Fibroblast of lung (primary cell): Measurements from ENCODE around the gene VANGL1. TPM values are rescaled to one million over a fixed set of nuclear protein-coding genes. Genes with fewer than 3 reads are reported as not detected.

ENCODE experiments used
- DNase-seq, 2 donors: peaks; one replicate each; pipeline versions ENCODE4 v3.0.0 to v3.0.0-alpha.2; 2010; ENCODE audit warnings: low read depth in 2 of 2
- H2AFZ ChIP-seq: 2 replicates; pipeline ENCODE4 v1.5.1; 2012; ENCODE audit warnings: low read length, control low read depth, inconsistent platforms
- H3K27ac ChIP-seq: 2 replicates; pipeline ENCODE4 v1.5.1; 2011; ENCODE audit warnings: low read length, control low read depth; ENCODE audit not compliant: insufficient read depth
- H3K27me3 ChIP-seq: 2 replicates; pipeline ENCODE4 v1.5.1; 2011; ENCODE audit warnings: mild to moderate bottlenecking, low read length; ENCODE audit not compliant: control insufficient read depth, insufficient read depth
- H3K36me3 ChIP-seq: 2 replicates; pipeline ENCODE4 v1.5.1; 2011; ENCODE audit warnings: low read length; ENCODE audit not compliant: control insufficient read depth, insufficient read depth
- H3K4me1 ChIP-seq: 2 replicates; pipeline ENCODE4 v1.5.1; 2011; ENCODE audit warnings: low read length; ENCODE audit not compliant: control insufficient read depth, insufficient read depth; ENCODE audit errors: extremely low read depth
- H3K4me2 ChIP-seq: 2 replicates; pipeline ENCODE4 v1.5.1; 2011; ENCODE audit warnings: low read length, control low read depth; ENCODE audit not compliant: insufficient read depth; ENCODE audit errors: extremely low read depth
- H3K4me3 ChIP-seq, 4 experiments: fragments of 200-600 bp in 1 of 4; sonication (generic) in 1 of 4; replicated peaks in 1 of 4; 2 replicates each; pipeline ENCODE4 v1.5.1; 2011 to 2016; ENCODE audit warnings: low read length in 4 of 4, low read depth in 3 of 4, mild to moderate bottlenecking in 3 of 4, control low read depth in 2 of 4, inconsistent platforms in 1 of 4, mixed read lengths in 1 of 4; ENCODE audit not compliant: insufficient read depth in 1 of 4; ENCODE audit errors: control extremely low read depth in 1 of 4
- H3K79me2 ChIP-seq: 2 replicates; pipeline ENCODE4 v1.5.1; 2012; ENCODE audit warnings: mild to moderate bottlenecking, low read length, inconsistent platforms; ENCODE audit not compliant: control insufficient read depth, insufficient read depth
- H3K9ac ChIP-seq: 2 replicates; pipeline ENCODE4 v1.5.1; 2011; ENCODE audit warnings: mild to moderate bottlenecking, low read length, control low read depth; ENCODE audit not compliant: insufficient read depth
- H3K9me3 ChIP-seq: 2 replicates; pipeline ENCODE4 v1.5.1; 2012; ENCODE audit warnings: low read depth, low read length; ENCODE audit not compliant: control insufficient read depth, insufficient read depth
- H4K20me1 ChIP-seq: 2 replicates; pipeline ENCODE4 v1.5.1; 2011; ENCODE audit warnings: low read length; ENCODE audit not compliant: control insufficient read depth, insufficient read depth; ENCODE audit errors: extremely low read depth
- EZH2 ChIP-seq: IDR thresholded peaks from 2 replicates; pipeline ENCODE4 v1.5.1; 2012; ENCODE audit warnings: low read length, control low read depth, mild to moderate bottlenecking; ENCODE audit errors: missing control alignments
- polyA plus RNA-seq, 2 donors: library from polyadenylated mRNA; depleted of rRNA in 1 of 2; stranded (reverse) in 1 of 2; unstranded in 1 of 2; fragments of >200 nt; gene quantifications; 2 replicates each; pipeline ENCODE4 v1.2.1, GENCODE V29; 2011 to 2012; ENCODE audit warnings: missing spikeins in 1 of 2
- total RNA-seq: library from RNA; depleted of rRNA; stranded (reverse); fragments of >200 nt; gene quantifications from 2 replicates; pipeline ENCODE4 v1.2.1, GENCODE V29; 2014
- TF ChIP-seq, protein P1 (sequence below), 2 donors: IDR thresholded peaks in 1 of 2; conservative IDR thresholded peaks in 1 of 2; 1 replicate in 1 of 2; 2 replicates in 1 of 2; pipeline ENCODE4 v1.5.1; 2011 to 2012; ENCODE audit warnings: low read length in 2 of 2, control low read depth in 1 of 2, inconsistent platforms in 1 of 2, low read depth in 1 of 2, mild to moderate bottlenecking in 1 of 2

The VANGL1 gene
- total and polyA plus RNA-seq, 2 donors (not counting 1 experiment from before 2014, with no cell fraction given): 8.1 to 10.7 TPM

DNA sequence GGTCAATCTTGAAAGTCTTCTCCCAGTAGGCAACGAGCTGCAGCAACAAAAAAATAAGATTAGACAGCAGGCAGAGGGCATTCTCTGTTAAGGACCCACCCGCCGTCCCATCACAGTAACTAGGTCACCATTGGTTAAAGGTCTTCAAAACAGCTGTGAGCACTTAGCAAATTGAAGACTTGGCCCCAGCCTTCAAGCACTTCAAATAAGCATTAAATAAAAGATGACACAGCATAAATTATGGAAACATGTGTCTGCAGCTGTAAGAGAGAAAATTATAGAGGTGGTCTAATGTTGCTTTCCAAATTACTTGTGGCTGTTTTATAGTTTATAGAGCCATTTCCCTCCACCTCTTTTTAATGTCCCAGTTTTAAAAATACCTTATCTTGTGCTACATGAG is 61.2 kb downstream of the VANGL1 start:
- no peak for TF ChIP-seq EZH2
- TF ChIP-seq, protein P1, sequence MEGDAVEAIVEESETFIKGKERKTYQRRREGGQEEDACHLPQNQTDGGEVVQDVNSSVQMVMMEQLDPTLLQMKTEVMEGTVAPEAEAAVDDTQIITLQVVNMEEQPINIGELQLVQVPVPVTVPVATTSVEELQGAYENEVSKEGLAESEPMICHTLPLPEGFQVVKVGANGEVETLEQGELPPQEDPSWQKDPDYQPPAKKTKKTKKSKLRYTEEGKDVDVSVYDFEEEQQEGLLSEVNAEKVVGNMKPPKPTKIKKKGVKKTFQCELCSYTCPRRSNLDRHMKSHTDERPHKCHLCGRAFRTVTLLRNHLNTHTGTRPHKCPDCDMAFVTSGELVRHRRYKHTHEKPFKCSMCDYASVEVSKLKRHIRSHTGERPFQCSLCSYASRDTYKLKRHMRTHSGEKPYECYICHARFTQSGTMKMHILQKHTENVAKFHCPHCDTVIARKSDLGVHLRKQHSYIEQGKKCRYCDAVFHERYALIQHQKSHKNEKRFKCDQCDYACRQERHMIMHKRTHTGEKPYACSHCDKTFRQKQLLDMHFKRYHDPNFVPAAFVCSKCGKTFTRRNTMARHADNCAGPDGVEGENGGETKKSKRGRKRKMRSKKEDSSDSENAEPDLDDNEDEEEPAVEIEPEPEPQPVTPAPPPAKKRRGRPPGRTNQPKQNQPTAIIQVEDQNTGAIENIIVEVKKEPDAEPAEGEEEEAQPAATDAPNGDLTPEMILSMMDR (conservative IDR thresholded peaks at IDR 0.05 in 1 of 2, IDR thresholded peaks at IDR 0.05 in 1 of 2; ENCODE audit: low read depth in 1 of 2, low read length in 2 of 2): no peak
- no peaks in the 10 kb centered on the region for H3K9me3 ChIP-seq

DNA sequence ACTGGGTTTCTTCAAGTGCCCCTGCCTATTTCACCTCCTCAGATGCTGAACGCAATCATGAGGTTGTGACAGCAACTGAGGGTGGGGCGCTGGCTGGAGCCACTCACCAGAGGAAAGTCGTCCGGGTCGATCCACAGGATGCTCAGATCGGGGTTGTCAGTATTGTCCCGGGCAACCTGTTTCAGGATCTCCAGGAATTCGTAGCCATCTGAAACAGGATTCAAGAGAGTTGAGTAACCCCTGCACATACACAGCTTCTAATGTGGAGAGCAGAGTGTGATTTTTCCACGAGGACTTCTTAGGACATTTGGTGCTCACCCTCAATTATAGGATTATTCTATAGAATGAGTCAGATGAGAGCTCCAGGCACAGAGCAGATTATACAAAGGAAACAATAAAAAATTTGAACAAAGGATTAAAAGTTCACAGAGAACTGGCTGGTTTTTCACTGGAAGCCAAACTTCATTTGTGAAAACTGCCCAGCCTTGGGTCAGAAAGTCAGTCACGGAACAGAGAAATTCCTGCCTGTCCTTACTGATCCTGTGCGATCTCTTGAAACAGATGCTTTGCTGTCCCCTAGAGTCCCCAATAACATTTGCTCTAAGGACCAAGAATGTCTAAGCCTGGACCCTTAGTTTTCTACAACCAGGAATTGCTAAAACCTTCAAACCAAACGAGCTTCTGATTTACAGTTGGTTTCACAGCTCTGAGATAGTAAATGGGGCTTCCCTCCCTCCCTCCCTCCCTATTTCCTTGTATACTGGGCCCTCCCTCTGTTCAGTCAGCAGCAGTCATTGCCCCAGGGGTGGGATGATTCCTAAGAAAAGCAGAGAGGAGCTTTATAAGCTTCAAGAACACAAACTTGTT is 63.5 kb downstream of the VANGL1 start:
- TF ChIP-seq EZH2: no peak
- TF ChIP-seq, protein P1 (conservative IDR thresholded peaks at IDR 0.05 in 1 of 2, IDR thresholded peaks at IDR 0.05 in 1 of 2; ENCODE audit: low read depth in 1 of 2, low read length in 2 of 2): no peak
- H3K79me2 ChIP-seq: no peaks in the 10 kb centered on the region
- no peak overlapping the region for H3K9ac ChIP-seq

More for the DNA sequence above, 61.2 kb downstream of the VANGL1 start:
- Histone ChIP-seq H2AFZ (no peak overlapping the region), H3K79me2 (no peaks in the 10 kb centered on the region), H3K9ac (no peak overlapping the region), H3K27me3 (peaks cover 2% of the 10 kb centered on the region), H3K27ac (no peak overlapping the region), H3K4me2 (no peak overlapping the region), H4K20me1 (no peaks in the 10 kb centered on the region), H3K36me3 (no peaks in the 10 kb centered on the region), H3K4me3 (no peak overlapping the region), H3K4me1 (no peaks in the 10 kb centered on the region)
- no peak for DNase-seq

DNA sequence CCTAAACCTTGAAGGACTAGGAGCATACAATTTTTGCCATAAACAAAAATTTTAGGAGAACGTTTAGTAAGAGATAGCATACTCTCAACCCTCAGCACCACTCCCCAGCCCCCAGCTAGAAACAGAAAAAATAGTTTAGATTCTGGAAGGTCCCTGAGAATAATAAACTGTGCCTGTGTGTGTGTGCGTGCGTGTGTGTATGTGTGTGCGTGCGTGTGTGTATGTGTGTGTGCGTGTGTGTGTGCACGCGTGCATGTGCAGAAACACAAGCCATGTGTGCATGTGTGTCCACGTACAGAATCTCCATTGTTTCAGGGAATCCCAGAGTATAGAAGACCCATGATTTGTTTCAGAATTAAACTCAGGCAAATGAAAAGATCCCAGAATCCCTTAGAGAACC is 64.2 kb downstream of the VANGL1 start:
- Histone ChIP-seq H3K9me3 (no peaks in the 10 kb centered on the region), H2AFZ (no peak overlapping the region), H3K4me2 (no peak overlapping the region), H3K79me2 (no peaks in the 10 kb centered on the region), H3K27me3 (peaks cover 12% of the 10 kb centered on the region), H3K4me1 (no peaks in the 10 kb centered on the region), H4K20me1 (no peaks in the 10 kb centered on the region), H3K27ac (no peak overlapping the region), H3K4me3 (no peak overlapping the region), H3K36me3 (no peaks in the 10 kb centered on the region), H3K9ac (no peak overlapping the region)
- TF ChIP-seq EZH2: no peak
- TF ChIP-seq, protein P1 (conservative IDR thresholded peaks at IDR 0.05 in 1 of 2, IDR thresholded peaks at IDR 0.05 in 1 of 2; ENCODE audit: low read depth in 1 of 2, low read length in 2 of 2): no peak
- no peak for DNase-seq

More for the DNA sequence above, 63.5 kb downstream of the VANGL1 start:
- Histone ChIP-seq H3K4me3 (no peak overlapping the region), H3K27ac (no peak overlapping the region), H3K27me3 (peaks cover 11% of the 10 kb centered on the region), H2AFZ (no peak overlapping the region), H3K9me3 (no peaks in the 10 kb centered on the region), H3K4me2 (no peak overlapping the region), H3K4me1 (no peaks in the 10 kb centered on the region), H4K20me1 (no peaks in the 10 kb centered on the region), H3K36me3 (no peaks in the 10 kb centered on the region)
- no peak for DNase-seq
